ENCODE data around the gene NLRP3. TPM values are rescaled to one million over a fixed set of nuclear protein-coding genes. Genes with fewer than 3 reads are reported as not detected.

The NLRP3 gene
- total RNA-seq, 1 experiment from 2014 or later, result not detected

- Histone ChIP-seq H2BK120ac (ENCODE audit: low read depth, low read length, poor library complexity, severe bottlenecking) (no peak overlapping the region), H2BK5ac (ENCODE audit: insufficient read length, low read length) (no peak overlapping the region), H2BK20ac (ENCODE audit: low read depth, low read length, poor library complexity, severe bottlenecking) (no peak overlapping the region), H2BK15ac (ENCODE audit: low read depth, low read length) (no peak overlapping the region), H3K79me1 (ENCODE audit: insufficient read depth, low read depth, low read length, poor library complexity, severe bottlenecking) (no peaks in the 10 kb centered on the region), H3K56ac (ENCODE audit: insufficient read length, low read depth, low read length) (no peak overlapping the region), H4K20me1 (ENCODE audit: control insufficient read depth, insufficient read depth, insufficient read length) (no peaks in the 10 kb centered on the region), H3K9ac (ENCODE audit: extremely low read depth, insufficient read length, low read length) (no peak overlapping the region), H3K23me2 (ENCODE audit: insufficient read length, low read depth, low read length, poor library complexity, severe bottlenecking) (no peaks in the 10 kb centered on the region), H2AFZ (ENCODE audit: low read length) (no peak overlapping the region), H3K23ac (ENCODE audit: insufficient read length, low read depth, low read length) (no peak overlapping the region), H3K18ac (ENCODE audit: insufficient read length, low read depth, low read length) (no peak overlapping the region), H3K9me3 (ENCODE audit: control insufficient read depth, low read depth, low read length) (no peaks in the 10 kb centered on the region), H3K14ac (ENCODE audit: insufficient read depth, low read length) (no peak overlapping the region), H3K4me2 (ENCODE audit: insufficient read depth, insufficient read length, low read length) (no peak overlapping the region), H3T11ph (ENCODE audit: low read length) (no peak overlapping the region), H2AK5ac (ENCODE audit: insufficient read length, low read length) (no peak overlapping the region), H4K5ac (ENCODE audit: insufficient read length, low read depth, low read length) (no peak overlapping the region), H4K8ac (replicated peaks; ENCODE audit: insufficient read length, low read depth, low read length) (no peak overlapping the region), H3K79me2 (ENCODE audit: insufficient read depth, low read length) (no peaks in the 10 kb centered on the region), H3K4me1 (ENCODE audit: insufficient read depth, low read length) (no peaks in the 10 kb centered on the region), H3K4ac (ENCODE audit: low read depth, low read length) (no peak overlapping the region), H3K27ac (ENCODE audit: insufficient read length, low read depth, low read length) (no peak overlapping the region), H4K91ac (ENCODE audit: insufficient read length, low read depth, low read length) (no peak overlapping the region), H2BK12ac (ENCODE audit: insufficient read length, low read depth, low read length) (no peak overlapping the region), H3K27me3 (ENCODE audit: insufficient read depth, low read length) (no peaks in the 10 kb centered on the region; the same call in 1 of the 2 replicates)
- no peaks in the 10 kb centered on the region for H3K4me1 Mint-ChIP-seq
- no peak overlapping the region for H3K4me3 Mint-ChIP-seq
- H3K27me3 Mint-ChIP-seq (ENCODE audit: low read depth), result no peaks in the 10 kb centered on the region
- no peak overlapping the region for H3K27ac Mint-ChIP-seq
- no peaks in the 10 kb centered on the region for H3K36me3 Mint-ChIP-seq (ENCODE audit: insufficient read depth in 1 of 3, low read depth in 3 of 3)
- no peaks in the 10 kb centered on the region for H3K9me3 Mint-ChIP-seq
- WGBS (ENCODE audit: extremely low coverage, insufficient read length, low lambda C conversion rate), result no CpG with 5 or more reads among the region's 1 CpG
- TF ChIP-seq, protein P1, sequence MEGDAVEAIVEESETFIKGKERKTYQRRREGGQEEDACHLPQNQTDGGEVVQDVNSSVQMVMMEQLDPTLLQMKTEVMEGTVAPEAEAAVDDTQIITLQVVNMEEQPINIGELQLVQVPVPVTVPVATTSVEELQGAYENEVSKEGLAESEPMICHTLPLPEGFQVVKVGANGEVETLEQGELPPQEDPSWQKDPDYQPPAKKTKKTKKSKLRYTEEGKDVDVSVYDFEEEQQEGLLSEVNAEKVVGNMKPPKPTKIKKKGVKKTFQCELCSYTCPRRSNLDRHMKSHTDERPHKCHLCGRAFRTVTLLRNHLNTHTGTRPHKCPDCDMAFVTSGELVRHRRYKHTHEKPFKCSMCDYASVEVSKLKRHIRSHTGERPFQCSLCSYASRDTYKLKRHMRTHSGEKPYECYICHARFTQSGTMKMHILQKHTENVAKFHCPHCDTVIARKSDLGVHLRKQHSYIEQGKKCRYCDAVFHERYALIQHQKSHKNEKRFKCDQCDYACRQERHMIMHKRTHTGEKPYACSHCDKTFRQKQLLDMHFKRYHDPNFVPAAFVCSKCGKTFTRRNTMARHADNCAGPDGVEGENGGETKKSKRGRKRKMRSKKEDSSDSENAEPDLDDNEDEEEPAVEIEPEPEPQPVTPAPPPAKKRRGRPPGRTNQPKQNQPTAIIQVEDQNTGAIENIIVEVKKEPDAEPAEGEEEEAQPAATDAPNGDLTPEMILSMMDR (conservative IDR thresholded peaks at IDR 0.05), result no peak
- DNase-seq, result no peak
These were observed 66.8 kb downstream of the NLRP3 start for GRCh38 chr1:247482747-247483146.

All from H9 (cell line).